MM.1S (cell line): ENCODE results near the gene CCDC154.

Source experiments
- DNase-seq: peaks from one replicate; pipeline ENCODE4 v3.0.0-alpha.2; 2015
- H2AFZ ChIP-seq: fragments of 300-600 bp; sonication (generic); 2 replicates; pipeline ENCODE4 v1.6.0; 2016; ENCODE audit warnings: antibody characterized with exemption, low read length
- H3F3A ChIP-seq: fragments of 300-600 bp; sonication (generic); 2 replicates; pipeline ENCODE4 v1.6.1; 2016; ENCODE audit warnings: mild to moderate bottlenecking, antibody characterized with exemption, low read length, moderate library complexity, mixed read lengths; ENCODE audit not compliant: insufficient read depth
- H3K27ac ChIP-seq: fragments of 300-600 bp; sonication (generic); 2 replicates; pipeline ENCODE4 v1.5.1; 2016; ENCODE audit warnings: mild to moderate bottlenecking, low read length
- H3K27me3 ChIP-seq: fragments of 300-600 bp; sonication (generic); replicated peaks from 2 replicates; pipeline ENCODE4 v1.6.0; 2016; ENCODE audit warnings: low read length; ENCODE audit not compliant: insufficient read depth
- H3K36me3 ChIP-seq: fragments of 300-600 bp; sonication (generic); replicated peaks from 2 replicates; pipeline ENCODE4 v1.6.1; 2016; ENCODE audit warnings: mild to moderate bottlenecking, low read length, mixed read lengths; ENCODE audit not compliant: insufficient read depth
- H3K4me1 ChIP-seq: fragments of 300-600 bp; sonication (generic); 2 replicates; pipeline ENCODE4 v1.6.1; 2016; ENCODE audit warnings: low read length, mixed read lengths
- H3K4me2 ChIP-seq: fragments of 300-600 bp; sonication (generic); 2 replicates; pipeline ENCODE4 v1.6.0; 2016; ENCODE audit warnings: low read depth, low read length
- H3K4me3 ChIP-seq: fragments of 300-600 bp; sonication (generic); 2 replicates; pipeline ENCODE4 v1.5.1; 2016; ENCODE audit warnings: low read length, mixed read lengths
- H3K79me2 ChIP-seq: fragments of 300-600 bp; sonication (generic); 2 replicates; pipeline ENCODE4 v1.6.1; 2016; ENCODE audit warnings: mixed run types, low read length, mixed read lengths
- H3K9ac ChIP-seq: fragments of 300-600 bp; sonication (generic); 2 replicates; pipeline ENCODE4 v1.6.1; 2016; ENCODE audit warnings: low read length, mixed read lengths
- H3K9me2 ChIP-seq: fragments of 300-600 bp; sonication (generic); replicated peaks from 2 replicates; pipeline ENCODE4 v1.6.1; 2016; ENCODE audit warnings: mild to moderate bottlenecking, low read length, mixed read lengths; ENCODE audit not compliant: insufficient read depth
- H3K9me3 ChIP-seq: fragments of 300-600 bp; sonication (generic); replicated peaks from 2 replicates; pipeline ENCODE4 v1.6.1; 2016; ENCODE audit warnings: mild to moderate bottlenecking, low read length, mixed read lengths; ENCODE audit not compliant: insufficient read depth
- H4K20me1 ChIP-seq: fragments of 300-600 bp; sonication (generic); 2 replicates; pipeline ENCODE4 v1.6.1; 2016; ENCODE audit warnings: mild to moderate bottlenecking, low read length, moderate library complexity, mixed read lengths; ENCODE audit not compliant: insufficient read depth
- CTCF ChIP-seq: fragments of 300-600 bp; sonication (generic); IDR thresholded peaks from 2 replicates; pipeline ENCODE4 v1.5.1; 2016; ENCODE audit warnings: antibody characterized with exemption, low read length, mixed read lengths
- EZH2 ChIP-seq: fragments of 300-600 bp; sonication (generic); optimal IDR thresholded peaks from 2 replicates; pipeline ENCODE3; 2017; ENCODE audit warnings: low read depth, mild to moderate bottlenecking, antibody characterized with exemption, low read length, mixed read lengths
- EZH2phosphoT487 ChIP-seq: fragments of 300-600 bp; sonication (generic); IDR thresholded peaks from 2 replicates; pipeline ENCODE4 v1.6.1; 2018; ENCODE audit warnings: antibody characterized with exemption, low read length

CCDC154 gene

GRCh38 chr16:1427473-1428461, 16.6 kb downstream of the CCDC154 start:
- TF ChIP-seq EZH2 (no peak), EZH2phosphoT487 (no peak), CTCF (no peak)
- H3K4me3 ChIP-seq = no peak overlapping the region
- no peaks in the 10 kb centered on the region for H3K4me1 ChIP-seq
- no peak overlapping the region for H3K27ac ChIP-seq
- DNase-seq = no peak
- no peaks in the 10 kb centered on the region for H3K79me2 ChIP-seq
- H3F3A ChIP-seq = no peaks in the 10 kb centered on the region
- no peaks in the 10 kb centered on the region for H3K36me3 ChIP-seq
- H3K4me2 ChIP-seq = no peak overlapping the region
- H2AFZ ChIP-seq = no peak overlapping the region
- H3K27me3 ChIP-seq = peaks cover 57% of the 10 kb centered on the region
- H3K9me2 ChIP-seq = no peaks in the 10 kb centered on the region
- no peaks in the 10 kb centered on the region for H4K20me1 ChIP-seq
- no peak overlapping the region for H3K9ac ChIP-seq
- no peaks in the 10 kb centered on the region for H3K9me3 ChIP-seq

- no peaks in the 10 kb centered on the region for H3K9me2 ChIP-seq
- H3K36me3 ChIP-seq = no peaks in the 10 kb centered on the region
- H3K9me3 ChIP-seq = no peaks in the 10 kb centered on the region
- H3K79me2 ChIP-seq = no peaks in the 10 kb centered on the region
- no peak overlapping the region for H2AFZ ChIP-seq
- H3K9ac ChIP-seq = no peak overlapping the region
- TF ChIP-seq EZH2 (no peak), CTCF (no peak), EZH2phosphoT487 (no peak)
- H3F3A ChIP-seq = no peaks in the 10 kb centered on the region
- no peak for DNase-seq
- no peak overlapping the region for H3K27ac ChIP-seq
- H3K27me3 ChIP-seq = peaks cover 48% of the 10 kb centered on the region
- no peak overlapping the region for H3K4me2 ChIP-seq
- no peak overlapping the region for H3K4me3 ChIP-seq
- no peaks in the 10 kb centered on the region for H3K4me1 ChIP-seq
- no peaks in the 10 kb centered on the region for H4K20me1 ChIP-seq
Measured at GRCh38 chr16:1426734-1427471, 17.5 kb downstream of the CCDC154 start.

- no peaks in the 10 kb centered on the region for H3K9me3 ChIP-seq
- no peaks in the 10 kb centered on the region for H3K79me2 ChIP-seq
- H3K4me2 ChIP-seq = no peak overlapping the region
- H2AFZ ChIP-seq = no peak overlapping the region
- no peaks in the 10 kb centered on the region for H4K20me1 ChIP-seq
- H3K27ac ChIP-seq = no peak overlapping the region
- no peaks in the 10 kb centered on the region for H3K4me1 ChIP-seq
- peaks cover 37% of the 10 kb centered on the region for H3K27me3 ChIP-seq
- H3K4me3 ChIP-seq = no peak overlapping the region
- TF ChIP-seq CTCF = no peak
- TF ChIP-seq EZH2phosphoT487 = no peak
- no peak for TF ChIP-seq EZH2
- H3F3A ChIP-seq = peaks cover 6% of the 10 kb centered on the region; the same call in 1 of the 2 replicates
- H3K9me2 ChIP-seq = no peaks in the 10 kb centered on the region
- DNase-seq = no peak
- H3K36me3 ChIP-seq = no peaks in the 10 kb centered on the region
- no peak overlapping the region for H3K9ac ChIP-seq
Measured at GRCh38 chr16:1425616-1426370, 18.6 kb downstream of the CCDC154 start.
